Stimulated activated CD8-positive, alpha-beta memory T cell treated with anti-CD3 and anti-CD28 coated beads, Interleukin-2, amount 100 ng/mL, for 48 hours (primary cell): ENCODE measurements around the gene IFTAP.
"Not testable (repeated sequence)": the region's sequence is repeated elsewhere in the genome, so short reads cannot be mapped to it uniquely, and the experiment has no call there.

Experiments used
- DNase-seq, 2 donors: peaks; one replicate each; pipeline ENCODE4 v3.0.0-alpha.2; 2020; ENCODE audit warnings: low read depth in 2 of 2

IFTAP gene, protein sequence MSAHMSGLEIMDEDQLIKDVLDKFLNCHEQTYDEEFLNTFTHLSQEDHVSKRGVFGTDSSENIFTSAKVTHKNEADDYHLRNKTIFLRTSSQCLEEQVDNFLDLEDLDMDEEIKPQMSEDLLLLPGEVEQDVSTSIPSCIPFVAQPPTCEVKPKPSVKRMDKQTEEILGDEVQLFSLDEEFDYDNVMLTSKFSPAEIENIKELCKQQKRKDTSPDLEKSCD

DNA sequence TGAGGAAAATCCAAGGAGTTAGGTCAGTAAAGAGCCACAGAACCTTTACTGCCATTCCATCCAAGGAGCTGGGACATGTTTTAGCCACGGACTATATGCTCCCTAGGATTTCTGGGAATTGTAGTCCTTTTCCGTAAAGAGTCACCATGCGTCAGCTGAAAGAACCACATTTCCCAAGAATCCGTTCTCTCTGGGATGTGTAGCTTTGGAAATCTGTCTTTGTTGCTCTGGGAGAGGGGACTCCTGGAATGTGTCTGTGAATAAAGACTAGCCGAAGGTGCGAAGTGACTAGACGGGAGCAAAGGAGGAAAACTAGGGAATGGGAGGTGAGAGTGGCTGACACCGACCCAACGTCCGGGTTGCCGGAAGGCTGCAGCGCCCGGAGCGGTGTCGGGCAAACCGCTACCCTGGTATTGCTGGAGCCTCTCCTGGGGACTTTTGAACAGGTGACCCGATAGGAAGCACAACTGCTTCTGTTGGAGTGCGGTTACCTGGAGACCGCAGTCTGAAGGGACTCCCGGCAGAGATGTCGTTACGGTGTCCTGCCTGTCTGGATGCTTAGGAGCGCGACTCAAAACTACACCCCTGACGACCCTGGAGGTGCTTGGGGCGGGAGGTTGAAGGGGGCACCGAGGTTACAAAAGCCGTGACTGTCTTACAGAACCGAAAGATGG is at the start of gene IFTAP:
Gene IFTAP (plus strand): TSS at position 187 of the 674 bp plus-strand sequence. CDS start 15,602 bp downstream, outside the sequence.
- DNase-seq = peak in 1 of 2 donors; percentile 12

DNA sequence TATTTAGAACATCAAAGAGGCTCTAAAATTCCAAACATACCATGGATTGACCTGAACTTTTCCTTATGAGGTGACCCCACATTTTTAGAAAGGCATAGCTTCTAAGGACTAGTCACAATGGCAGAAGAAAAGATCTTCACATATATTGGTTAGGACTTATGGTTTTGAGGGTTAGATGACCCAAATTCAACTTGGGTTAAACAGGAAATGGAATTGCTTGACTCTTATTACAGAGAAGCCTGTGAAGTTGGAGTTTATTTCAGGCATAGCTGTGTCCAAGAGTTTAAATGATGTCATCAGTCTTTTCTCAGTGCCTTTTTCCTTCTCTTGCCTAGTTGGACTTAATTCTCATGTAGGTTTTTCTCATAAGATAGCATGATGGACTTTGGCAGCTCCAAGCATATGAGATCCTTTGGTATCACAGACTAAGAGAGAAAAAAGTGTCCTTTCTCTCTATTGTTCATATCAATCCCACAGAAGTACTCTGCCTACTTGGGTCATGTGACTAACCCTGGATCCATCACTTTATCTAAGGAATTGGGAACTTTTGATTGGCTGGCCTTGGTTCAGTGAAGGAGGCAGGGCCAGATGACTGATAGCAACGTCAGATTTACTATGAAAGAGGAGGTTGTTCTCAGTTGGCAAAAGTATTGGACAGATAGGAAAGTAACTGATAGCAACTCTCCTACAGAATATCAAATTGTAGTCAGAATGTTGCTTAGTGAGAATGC is 43.8 kb upstream of the IFTAP start:
- no peak for DNase-seq

DNA sequence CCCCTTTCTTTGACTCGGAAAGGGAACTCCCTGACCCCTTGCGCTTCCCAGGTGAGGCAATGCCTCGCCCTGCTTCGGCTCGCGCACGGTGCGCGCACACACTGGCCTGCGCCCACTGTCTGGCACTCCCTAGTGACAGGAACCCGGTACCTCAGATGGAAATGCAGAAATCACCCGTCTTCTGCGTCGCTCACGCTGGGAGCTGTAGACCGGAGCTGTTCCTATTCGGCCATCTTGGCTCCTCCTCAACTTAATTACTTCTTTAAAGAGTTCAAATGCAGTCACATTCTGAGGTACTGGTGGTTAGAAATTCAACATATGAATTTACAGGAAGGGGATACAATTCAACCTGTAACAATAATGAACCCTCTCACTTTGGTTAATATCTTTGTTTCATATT is 36.9 kb upstream of the IFTAP start:
- not testable (repeated sequence) for DNase-seq

DNA sequence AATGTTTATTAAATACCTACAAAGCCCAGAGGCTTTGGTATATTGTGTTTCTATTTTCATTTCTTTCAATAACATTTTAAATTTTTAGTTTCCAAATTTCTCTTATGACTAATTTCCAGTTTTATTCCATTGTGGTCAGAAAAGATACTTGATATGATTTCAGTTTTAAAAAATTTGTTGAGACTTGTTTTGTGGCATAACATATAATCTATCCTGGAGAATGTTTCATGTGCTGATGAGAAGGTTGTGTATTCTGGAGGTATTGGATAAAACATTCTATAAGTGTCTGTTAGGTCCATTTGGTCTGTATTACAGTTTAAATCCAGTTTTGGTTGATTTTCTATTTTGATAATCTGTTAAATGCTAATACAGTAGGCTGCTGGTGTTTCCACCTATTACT is 36.3 kb upstream of the IFTAP start:
- DNase-seq = no peak

DNA sequence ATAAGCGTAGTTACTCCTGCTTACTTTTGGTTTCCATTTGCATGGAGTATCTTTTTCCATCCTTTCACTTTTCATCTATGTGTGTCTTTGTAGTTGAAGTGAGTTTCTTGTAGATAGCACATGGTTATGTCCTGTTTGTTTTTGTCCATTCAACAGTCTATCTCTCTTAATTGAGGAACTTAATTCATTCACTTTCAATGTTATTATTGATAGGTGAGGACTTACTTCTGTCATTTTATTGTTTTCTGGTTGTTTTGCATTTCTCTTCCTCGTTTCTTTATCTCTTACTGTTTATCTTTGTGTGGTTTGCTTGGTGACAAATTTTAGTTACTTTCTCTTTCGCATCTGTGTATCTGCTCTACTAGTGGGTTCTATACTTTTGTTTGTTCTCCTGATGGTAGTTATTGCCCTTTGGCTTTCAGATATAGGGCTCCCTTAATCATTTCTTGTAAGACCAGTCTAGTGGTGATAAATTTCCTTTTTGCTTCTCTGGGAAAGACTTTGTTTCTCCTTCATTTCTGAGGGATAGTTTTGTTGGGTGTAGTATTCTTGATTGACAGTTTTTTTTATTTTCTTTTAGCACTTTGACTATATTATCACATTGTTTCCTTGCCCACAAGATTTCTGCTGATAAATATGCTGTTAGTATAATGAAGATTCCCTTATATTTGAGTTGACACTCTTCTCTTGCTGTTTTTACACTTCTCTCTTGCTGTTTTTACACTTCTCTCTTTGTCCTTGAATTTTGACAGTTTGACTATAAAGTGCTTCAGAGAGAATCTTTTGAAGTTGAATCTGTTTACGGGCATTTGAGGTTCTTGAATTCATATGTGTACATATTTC is 35.5 kb upstream of the IFTAP start:
- DNase-seq = no peak

DNA sequence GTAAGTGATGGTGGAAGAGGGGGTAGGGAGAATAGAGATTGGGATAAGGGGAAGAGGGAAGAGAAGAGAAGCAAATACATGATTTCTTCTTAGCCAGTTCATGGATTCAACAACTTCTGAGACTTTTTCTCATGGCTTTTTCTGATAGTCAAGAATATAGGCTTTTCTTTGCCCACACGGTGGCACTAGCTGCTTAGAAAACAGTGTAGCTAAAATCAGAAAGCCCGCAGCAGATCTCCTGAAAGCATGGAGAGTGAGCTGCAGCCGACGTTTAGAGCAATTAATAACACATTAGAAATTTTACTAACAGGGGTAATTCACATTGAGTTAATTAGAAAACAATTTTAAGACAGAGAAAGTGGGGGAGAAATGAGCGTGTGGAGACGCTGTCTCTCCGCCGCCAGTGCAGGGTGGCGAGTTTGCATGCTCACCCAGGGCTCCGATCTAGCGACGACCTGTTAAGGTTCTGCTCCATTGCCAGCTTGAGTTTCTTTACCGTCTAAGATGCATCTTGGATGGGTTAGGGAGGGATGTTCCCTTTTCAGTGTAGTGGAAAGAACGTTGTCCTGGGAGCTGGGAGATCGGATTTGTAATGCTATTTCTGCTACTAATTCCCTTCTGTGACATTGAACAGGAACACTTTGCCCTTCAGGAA is 29.8 kb upstream of the IFTAP start:
- no peak for DNase-seq

DNA sequence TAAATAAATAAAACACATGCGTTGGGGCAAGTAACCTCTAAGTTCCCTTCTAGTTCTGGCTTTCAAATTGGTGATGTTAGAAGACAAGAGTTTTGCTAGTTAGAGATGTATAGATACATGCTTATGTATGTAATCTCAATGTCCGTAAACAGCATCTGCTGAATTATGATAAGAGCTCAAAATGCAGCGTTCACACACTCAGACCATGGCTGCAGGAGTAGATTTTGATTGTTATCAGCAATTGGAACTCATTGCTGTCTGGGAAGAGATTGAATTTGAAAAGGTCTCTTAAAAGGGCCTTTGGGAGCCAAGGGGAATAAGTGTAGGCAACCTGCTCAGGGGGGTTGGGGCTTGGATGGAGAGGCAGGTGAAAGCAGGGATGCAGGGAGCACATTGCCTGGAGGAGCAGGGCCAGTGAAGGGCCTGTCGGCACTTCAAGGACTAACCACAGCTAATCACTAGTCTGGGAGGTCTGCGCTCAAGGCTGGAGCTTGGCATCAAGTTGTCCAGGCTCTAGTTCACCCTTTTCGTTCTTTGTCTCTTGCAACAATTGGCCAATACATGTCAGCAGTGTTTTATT is 29.2 kb upstream of the IFTAP start:
- DNase-seq = no peak

DNA sequence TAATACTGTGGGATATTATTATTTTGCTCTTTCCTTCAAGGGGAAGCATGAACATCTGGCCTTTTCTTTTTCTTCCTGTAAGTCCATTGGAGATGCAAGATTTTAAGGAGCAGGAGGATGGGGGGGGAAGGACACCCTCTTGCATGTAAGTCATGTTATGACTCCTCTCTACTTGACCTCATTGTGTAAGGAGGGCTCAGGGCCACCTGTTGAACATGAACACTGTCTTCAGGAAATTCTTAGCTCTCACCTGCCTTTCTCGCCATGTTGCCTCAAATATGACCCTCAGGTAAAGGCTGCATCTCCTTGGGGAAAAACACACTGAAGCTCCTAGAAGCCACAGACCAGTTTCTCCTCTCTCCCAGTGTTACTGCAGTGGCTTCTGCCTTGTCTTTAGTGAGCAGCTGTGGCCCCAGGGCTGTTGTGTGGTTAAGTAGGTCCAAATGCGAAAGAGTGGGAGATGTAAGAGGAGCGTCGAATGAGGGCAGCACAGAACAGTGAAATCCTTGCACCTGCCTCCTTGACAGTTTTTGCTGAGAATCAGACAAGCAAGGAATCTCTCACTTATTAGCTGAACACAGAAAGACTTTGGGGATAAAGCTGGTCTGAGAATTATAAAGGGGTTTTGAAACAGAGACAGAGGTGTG is 27.8 kb upstream of the IFTAP start:
- no peak for DNase-seq

DNA sequence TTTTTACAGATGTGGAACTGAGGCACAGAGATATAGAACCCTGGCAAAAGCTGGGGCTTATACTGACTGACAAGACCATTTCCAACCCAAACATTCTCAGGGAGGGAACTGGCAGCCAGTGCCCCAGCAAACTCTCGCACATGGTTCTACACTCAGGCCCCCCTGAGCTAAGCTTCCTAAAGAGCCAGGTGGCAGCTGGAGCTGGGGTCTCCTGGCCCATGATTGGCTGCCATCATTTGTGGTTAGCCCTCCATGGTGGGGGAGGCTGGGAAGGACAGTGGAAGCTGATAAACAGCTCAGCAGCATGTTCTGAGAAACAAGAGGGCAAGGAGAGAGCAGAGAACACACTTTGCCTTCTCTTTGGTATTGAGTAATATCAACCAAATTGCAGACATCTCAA is 26.6 kb upstream of the IFTAP start, which contains the start of gene RAG1:
Gene RAG1 (plus strand): TSS at position 314 of the 400 bp plus-strand sequence. CDS start 5,298 bp downstream, outside the sequence.
- no peak for DNase-seq

DNA sequence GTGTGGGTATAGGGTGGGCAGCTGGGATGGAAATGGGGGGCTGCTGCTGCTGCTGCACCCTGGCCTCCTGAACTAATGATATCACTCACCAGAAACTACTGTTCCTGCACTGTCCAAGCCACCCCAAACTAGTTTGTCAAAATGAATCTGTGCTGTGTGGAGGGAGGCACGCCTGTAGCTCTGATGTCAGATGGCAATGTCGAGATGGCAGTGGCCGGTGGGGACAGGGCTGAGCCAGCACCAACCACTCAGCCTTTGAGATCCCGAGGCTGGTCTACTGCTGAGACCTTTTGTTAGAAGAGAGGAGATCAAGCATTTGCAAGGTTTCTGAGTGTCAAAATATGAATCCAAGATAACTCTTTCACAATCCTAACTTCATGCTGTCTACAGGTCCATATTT is 25.2 kb upstream of the IFTAP start:
- no peak for DNase-seq

DNA sequence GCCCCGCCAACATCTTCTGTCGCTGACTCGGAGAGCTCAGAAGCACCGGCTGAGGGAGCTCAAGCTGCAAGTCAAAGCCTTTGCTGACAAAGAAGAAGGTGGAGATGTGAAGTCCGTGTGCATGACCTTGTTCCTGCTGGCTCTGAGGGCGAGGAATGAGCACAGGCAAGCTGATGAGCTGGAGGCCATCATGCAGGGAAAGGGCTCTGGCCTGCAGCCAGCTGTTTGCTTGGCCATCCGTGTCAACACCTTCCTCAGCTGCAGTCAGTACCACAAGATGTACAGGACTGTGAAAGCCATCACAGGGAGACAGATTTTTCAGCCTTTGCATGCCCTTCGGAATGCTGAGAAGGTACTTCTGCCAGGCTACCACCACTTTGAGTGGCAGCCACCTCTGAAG is 19.8 kb upstream of the IFTAP start:
- DNase-seq = no peak

DNA sequence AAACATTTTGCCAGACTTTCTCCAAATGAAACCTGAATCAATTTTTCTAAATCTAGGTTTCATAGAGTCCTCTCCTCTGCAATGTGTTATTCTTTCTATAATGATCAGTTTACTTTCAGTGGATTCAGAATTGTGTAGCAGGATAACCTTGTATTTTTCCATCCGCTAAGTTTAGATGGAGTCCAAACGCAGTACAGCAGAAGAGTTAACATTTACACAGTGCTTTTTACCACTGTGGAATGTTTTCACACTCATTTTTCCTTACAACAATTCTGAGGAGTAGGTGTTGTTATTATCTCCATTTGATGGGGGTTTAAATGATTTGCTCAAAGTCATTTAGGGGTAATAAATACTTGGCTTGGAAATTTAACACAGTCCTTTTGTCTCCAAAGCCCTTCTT is 16.9 kb upstream of the IFTAP start:
- no peak for DNase-seq

DNA sequence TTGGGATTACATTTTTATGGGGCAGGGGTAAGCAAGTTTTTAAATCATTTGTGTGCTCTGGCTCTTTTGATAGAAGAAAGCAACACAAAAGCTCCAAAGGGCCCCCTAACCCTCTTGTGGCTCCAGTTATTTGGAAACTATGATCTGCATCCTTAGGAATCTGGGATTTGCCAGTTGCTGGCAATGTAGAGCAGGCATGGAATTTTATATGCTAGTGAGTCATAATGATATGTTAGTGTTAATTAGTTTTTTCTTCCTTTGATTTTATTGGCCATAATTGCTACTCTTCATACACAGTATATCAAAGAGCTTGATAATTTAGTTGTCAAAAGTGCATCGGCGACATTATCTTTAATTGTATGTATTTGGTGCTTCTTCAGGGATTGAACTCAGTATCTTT is 16.4 kb upstream of the IFTAP start:
- DNase-seq = no peak

DNA sequence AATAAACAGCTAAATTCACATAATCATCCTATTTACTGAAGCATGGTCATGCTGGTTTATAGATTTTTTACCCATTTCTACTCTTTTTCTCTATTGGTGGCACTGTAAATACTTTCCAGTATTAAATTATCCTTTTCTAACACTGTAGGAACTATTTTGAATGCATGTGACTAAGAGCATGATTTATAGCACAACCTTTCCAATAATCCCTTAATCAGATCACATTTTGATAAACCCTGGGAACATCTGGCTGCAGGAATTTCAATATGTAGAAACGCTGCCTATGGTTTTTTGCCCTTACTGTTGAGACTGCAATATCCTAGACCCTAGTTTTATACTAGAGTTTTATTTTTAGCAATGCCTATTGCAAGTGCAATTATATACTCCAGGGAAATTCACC is 15.8 kb upstream of the IFTAP start:
- DNase-seq = no peak

DNA sequence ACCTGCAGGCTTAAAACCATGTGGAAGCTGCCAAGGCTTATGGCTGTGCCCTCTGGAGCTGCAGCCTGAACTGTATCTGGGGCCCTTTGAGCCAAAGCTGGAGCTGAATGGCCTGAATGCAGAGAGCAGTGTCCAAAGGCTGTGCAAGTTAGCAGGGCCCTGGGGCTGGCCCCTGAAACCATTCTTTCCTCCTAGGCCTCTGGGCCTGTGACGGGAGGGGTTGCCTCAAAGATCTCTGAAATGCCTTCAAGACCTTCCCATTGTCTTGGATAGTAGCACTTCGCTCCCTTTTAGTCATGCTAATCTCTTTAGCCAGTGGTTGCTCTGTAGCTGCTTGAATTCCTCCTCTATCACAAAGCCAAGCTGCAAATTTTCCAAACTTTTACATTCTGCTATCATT is 12.8 kb upstream of the IFTAP start:
- no peak for DNase-seq

DNA sequence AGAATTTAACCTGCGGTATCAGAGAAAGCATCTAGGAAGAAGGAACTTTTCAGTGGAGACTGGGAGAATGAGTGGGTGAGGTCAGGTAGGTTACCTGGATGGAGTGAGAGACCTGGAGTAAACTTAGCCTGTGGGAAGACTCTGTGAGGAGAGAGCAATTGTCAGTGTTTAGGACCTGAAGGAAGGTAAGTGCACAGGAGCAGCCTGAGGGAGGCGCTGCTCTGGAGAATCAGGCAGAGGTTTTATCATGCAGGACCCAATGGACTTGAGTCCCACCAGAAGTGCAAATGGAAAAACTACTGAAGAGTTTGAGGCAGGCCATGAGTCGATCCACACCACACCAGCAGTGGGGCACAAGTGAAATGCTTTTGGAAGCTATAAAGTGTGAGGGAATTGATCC is 10.6 kb upstream of the IFTAP start:
- no peak for DNase-seq

DNA sequence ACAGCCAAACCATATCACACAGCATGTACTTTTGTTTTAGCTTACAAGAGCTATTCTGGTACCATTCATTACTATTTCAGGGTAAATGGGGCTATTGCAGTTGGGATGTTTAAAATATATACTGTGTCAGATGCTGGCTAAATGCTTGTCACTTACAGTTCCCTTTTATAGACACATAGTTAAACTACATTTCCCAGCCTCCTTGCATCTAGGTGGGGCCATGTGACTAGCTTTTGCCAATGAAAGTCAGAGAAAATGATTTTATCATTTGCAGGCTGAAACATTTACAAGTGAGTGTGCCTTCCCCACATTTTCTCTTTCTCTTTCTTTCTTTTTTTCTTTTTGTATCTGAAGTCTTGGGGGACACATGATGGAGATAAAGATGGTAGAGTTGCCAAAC is 7.8 kb upstream of the IFTAP start:
- DNase-seq = no peak

DNA sequence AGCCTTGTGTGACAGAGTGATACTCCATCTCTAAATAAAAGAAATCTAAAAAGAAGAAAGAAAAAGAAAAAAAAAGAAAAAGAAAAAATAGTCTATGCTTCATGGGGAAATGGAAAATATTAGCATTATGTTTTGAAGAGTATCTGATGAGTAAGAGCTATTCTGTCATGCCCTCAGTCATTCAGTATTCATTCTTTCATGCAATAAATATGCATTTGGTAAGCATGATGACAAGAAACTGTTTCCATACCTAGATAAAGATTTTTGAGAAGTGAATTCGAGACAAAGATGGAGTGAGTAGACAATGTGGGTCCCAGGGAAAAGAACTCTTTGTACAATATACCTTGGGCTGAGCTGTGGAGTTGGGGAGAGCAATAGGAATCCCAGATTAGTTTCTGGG is 6.2 kb upstream of the IFTAP start:
- DNase-seq = no peak

DNA sequence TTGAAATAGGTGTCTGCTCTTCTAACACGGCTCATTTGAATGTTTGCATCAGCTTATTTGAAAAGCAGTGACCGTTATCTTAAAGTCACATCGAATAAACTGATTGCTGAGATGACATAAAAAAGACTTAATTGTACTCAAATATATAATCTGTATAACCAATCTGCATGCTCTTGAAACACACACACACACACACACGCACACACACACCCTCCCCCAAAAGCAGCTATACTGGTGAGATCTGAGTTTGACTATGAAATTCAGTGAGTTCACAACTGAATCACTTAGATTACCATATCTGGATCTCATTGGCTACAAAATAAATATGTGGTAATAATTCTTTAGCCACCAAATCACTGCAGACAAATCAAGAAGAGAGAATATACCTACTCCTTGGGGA is 3.8 kb upstream of the IFTAP start:
- no peak for DNase-seq

DNA sequence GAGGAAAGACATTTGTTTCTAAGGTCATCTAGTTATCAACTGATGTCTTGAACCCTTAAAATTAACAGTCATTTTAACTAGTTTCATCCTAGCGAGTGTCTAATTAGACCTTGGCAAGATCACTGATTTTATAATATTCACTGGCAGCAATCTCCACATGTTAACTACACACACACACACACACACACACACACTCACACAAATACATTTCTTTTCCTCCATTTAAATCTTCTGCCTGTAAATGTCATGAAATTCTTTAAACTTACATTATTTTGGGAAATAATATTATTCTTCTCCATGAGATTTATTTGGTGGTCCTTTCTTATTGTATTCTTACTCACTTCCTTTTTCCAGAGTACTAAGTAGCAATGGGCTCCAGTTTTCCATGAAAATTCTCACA is 2.9 kb upstream of the IFTAP start:
- DNase-seq = no peak

DNA sequence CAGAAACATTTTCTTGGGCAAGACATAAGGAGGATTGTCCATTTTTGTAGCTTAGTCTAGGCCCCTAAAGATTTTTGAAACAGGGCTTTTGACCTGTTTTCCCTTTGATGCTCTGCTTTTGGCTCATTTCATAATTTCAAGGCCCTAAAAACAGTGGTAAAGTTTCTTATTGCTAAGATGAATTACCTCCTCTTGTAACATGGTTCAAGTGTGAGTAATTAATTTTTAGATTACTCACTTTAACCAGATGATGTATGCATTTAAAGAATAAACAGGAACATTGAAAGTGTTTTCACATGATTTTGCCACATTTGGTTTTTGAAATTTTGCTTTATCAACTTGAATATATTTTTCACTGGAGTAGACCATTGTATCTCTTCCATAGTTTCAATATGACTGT is 2.6 kb downstream of the IFTAP start:
- DNase-seq = no peak
